CD4-positive, alpha-beta T cell (primary cell): ENCODE measurements around the gene CHST12. TPM values are rescaled to one million over a fixed set of nuclear protein-coding genes. Genes with fewer than 3 reads are reported as not detected.

Experiments
- ATAC-seq: fragments of 200-7000 bp; cut with Tn5 transposase; one replicate; pipeline ENCODE4 v1.10.0; 2022; ENCODE audit warnings: mild to moderate bottlenecking; ENCODE audit not compliant: poor library complexity
- CTCF ChIA-PET: fragments of 350-600 bp; sonication (Branson Sonifier 250); formaldehyde crosslinking; loops from one replicate; lab custom pipeline; 2021; ENCODE audit warnings: antibody characterized with exemption, inconsistent platforms; lab: Charles Lee
- POLR2A ChIA-PET: fragments of 350-600 bp; sonication (Branson Sonifier 250); formaldehyde crosslinking; loops from one replicate; lab custom pipeline; 2021; ENCODE audit warnings: antibody characterized with exemption, inconsistent platforms; lab: Charles Lee
- DNase-seq, 14 experiments: peaks; one replicate each; pipeline ENCODE4 v3.0.0-alpha.2; 2013 to 2020; ENCODE audit warnings: mixed read lengths in 2 of 14
- H3K27ac ChIP-seq, 2 donors: one replicate each; pipeline versions ENCODE4 v1.5.1 to v1.7.0; 2013; ENCODE audit warnings: low read length in 2 of 2, low read depth in 1 of 2, mild to moderate bottlenecking in 1 of 2
- H3K27me3 ChIP-seq, 2 experiments: 1 replicate in 1 of 2; 2 replicates in 1 of 2; pipeline versions ENCODE4 v1.6.1 to v1.7.0; 2013; ENCODE audit warnings: low read length in 2 of 2, control low read depth in 1 of 2, mild to moderate bottlenecking in 1 of 2, moderate library complexity in 1 of 2; ENCODE audit not compliant: insufficient read depth in 2 of 2, control insufficient read depth in 1 of 2
- H3K36me3 ChIP-seq: one replicate; pipeline ENCODE4 v1.6.1; 2013; ENCODE audit warnings: low read length, control low read depth; ENCODE audit not compliant: insufficient read depth
- H3K4me1 ChIP-seq: one replicate; pipeline ENCODE4 v1.6.1; 2013; ENCODE audit warnings: low read length, control low read depth; ENCODE audit not compliant: insufficient read depth
- H3K4me3 ChIP-seq: one replicate; pipeline ENCODE4 v1.5.1; 2013; ENCODE audit warnings: mild to moderate bottlenecking, low read length, moderate library complexity
- H3K9me3 ChIP-seq, 2 experiments: 1 replicate in 1 of 2; 2 replicates in 1 of 2; pipeline versions ENCODE4 v1.6.1 to v1.7.0; 2013; ENCODE audit warnings: low read length in 2 of 2, mild to moderate bottlenecking in 2 of 2, control low read depth in 1 of 2, moderate library complexity in 1 of 2; ENCODE audit not compliant: control insufficient read depth in 1 of 2, insufficient read depth in 1 of 2
- H3K27ac Mint-ChIP-seq: one replicate; pipeline ENCODE4 v1.8.0; 2020; ENCODE audit warnings: mixed read lengths
- H3K27me3 Mint-ChIP-seq: one replicate; pipeline ENCODE4 v1.8.0; 2021; ENCODE audit warnings: mixed read lengths
- H3K36me3 Mint-ChIP-seq: one replicate; pipeline ENCODE4 v1.8.0; 2021; ENCODE audit warnings: low read depth, mixed read lengths
- H3K4me1 Mint-ChIP-seq: one replicate; pipeline ENCODE4 v1.8.0; 2021; ENCODE audit warnings: low read depth, mixed read lengths
- H3K4me3 Mint-ChIP-seq: one replicate; pipeline ENCODE4 v1.8.0; 2020; ENCODE audit warnings: mild to moderate bottlenecking, mixed read lengths
- H3K9me3 Mint-ChIP-seq: one replicate; pipeline ENCODE4 v1.8.0; 2020; ENCODE audit warnings: mixed read lengths
- CTCF ChIP-seq: fragments of 200-600 bp; IDR thresholded peaks from one replicate; pipeline ENCODE4 v1.8.0; 2022; ENCODE audit warnings: antibody characterized with exemption, mild to moderate bottlenecking
- intact Hi-C, 2 experiments: fragments of 100-400 bp; cut with DNase I in 1 of 2; cut with micrococcal nuclease in 1 of 2; formaldehyde crosslinking; loops; one replicate each; pipeline versions ENCODE4 v1.15.1 to v1.9.0; 2023 to 2025; cut with DNase I, micrococcal nuclease
- total RNA-seq, 174 experiments: library from RNA in 2 of 174; stranded (reverse) in 2 of 174; gene quantifications; one replicate each; pipeline ENCODE4 v1.2.3 and lab custom pipeline; 2021 to 2026

Gene CHST12
- total RNA-seq, 2 experiments from 2014 or later = 6.6 to 8.6 TPM

DNA sequence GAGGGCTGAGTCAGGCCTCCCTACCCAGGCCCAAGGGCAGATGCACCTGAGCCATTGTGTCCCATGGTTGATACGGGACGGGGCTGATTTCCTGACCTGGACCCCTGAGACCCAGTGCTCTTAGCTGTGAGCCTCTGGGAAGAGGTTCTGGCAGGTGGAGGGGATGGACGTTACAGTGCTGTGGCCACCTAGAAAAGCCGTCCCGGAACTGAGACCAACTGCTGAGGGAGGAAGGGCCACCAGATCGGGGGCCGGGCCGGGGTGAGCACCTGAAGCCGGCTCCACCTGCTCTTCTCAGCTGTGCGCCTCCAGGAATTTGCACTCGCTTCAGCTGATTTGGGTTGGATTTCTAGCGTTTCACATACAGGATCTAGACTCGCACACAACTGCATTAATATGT, 35.4 kb downstream of the CHST12 start:
- H3K4me1 ChIP-seq = no peaks in the 10 kb centered on the region
- Mint-ChIP-seq H3K36me3 (peaks cover 39% of the 10 kb centered on the region), H3K27ac (no peak overlapping the region), H3K27me3 (no peaks in the 10 kb centered on the region), H3K9me3 (no peaks in the 10 kb centered on the region), H3K4me3 (no peak overlapping the region), H3K4me1 (no peaks in the 10 kb centered on the region)
- no peak for TF ChIP-seq CTCF
- H3K27ac ChIP-seq = no peak overlapping the region
- ChIA-PET CTCF (no interaction called here), POLR2A (no interaction called here)
- DNase-seq (no peak), ATAC-seq (no peak)
- peaks cover 19% of the 10 kb centered on the region for H3K36me3 ChIP-seq
- H3K9me3 ChIP-seq = no peaks in the 10 kb centered on the region
- H3K27me3 ChIP-seq = no peaks in the 10 kb centered on the region
- intact Hi-C loops = no loop called here
- H3K4me3 ChIP-seq = no peak overlapping the region

DNA sequence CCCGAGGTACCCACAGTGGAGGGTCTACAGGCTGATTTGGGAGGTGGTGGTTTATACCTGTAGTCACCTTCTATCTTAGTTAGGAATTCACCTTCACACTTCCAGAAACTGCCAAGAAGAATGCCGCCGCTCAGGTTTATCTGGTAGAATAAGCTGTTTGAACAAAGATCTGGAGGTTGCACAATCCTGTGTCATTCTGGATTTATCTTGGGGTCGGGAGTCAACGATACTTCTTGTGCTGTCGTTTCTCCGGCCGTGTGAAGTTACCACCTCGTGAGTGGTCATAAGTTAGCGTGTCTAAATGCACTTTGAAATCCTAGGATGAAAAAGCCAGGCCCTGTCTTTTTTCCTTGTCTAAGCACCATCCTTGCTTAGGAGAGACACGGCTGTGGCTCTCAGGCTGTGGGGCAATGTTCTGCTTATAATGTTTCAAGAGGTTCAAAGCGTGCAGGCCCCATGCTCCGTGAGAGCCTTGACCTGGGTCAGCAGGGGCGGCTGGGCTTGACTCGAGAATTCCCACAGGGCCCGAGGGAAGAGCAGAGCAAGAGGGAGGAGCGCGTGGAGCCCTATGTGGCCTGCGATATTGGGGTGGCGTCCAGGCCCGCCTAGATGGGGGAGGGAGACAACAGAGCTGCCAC, 37.3 kb downstream of the CHST12 start:
- POLR2A ChIA-PET = no interaction called here
- no peak for TF ChIP-seq CTCF
- H3K9me3 ChIP-seq = no peaks in the 10 kb centered on the region
- intact Hi-C loops = no loop called here
- H3K27ac ChIP-seq = no peak overlapping the region
- DNase-seq (no peak), ATAC-seq (no peak)
- no peak overlapping the region for H3K27ac Mint-ChIP-seq
- no peaks in the 10 kb centered on the region for H3K9me3 Mint-ChIP-seq
- peaks cover 11% of the 10 kb centered on the region for H3K36me3 ChIP-seq
- peaks cover 23% of the 10 kb centered on the region for H3K36me3 Mint-ChIP-seq
- H3K4me3 ChIP-seq = no peak overlapping the region
- no peaks in the 10 kb centered on the region for H3K27me3 ChIP-seq
- H3K4me1 Mint-ChIP-seq = no peaks in the 10 kb centered on the region
- no peaks in the 10 kb centered on the region for H3K4me1 ChIP-seq
- CTCF ChIA-PET = no interaction called here
- no peak overlapping the region for H3K4me3 Mint-ChIP-seq
- H3K27me3 Mint-ChIP-seq = no peaks in the 10 kb centered on the region

DNA sequence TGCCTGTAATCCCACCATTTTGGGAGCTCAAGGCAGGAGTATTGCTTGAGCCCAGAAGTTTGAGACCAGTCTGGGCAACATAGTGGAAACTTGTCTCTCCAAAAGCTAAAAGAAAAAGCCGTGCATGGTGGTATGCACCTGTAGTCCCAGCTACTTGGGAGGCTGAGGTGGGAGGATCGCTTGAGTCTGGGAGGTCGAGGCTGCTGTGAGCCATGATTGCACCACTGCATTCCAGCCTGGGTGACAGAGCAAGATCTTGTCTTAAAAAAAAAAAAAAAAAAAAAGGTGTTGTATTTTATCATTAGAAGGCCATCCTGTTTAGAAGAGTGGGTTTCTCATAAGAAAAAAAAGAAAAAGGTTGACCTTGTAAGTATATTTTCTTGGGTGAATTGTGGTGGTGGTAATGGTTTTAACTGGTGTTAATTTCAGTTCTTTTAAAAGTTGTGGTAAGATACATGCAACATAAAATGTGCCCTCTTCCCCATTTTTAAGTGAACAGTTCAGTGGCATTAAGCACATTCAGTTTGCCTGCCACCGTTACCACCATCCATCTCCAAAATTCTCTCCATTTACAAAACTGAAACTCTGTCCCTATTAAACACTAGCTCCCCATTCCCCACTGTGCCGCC, 38.1 kb downstream of the CHST12 start:
- Histone ChIP-seq H3K4me3 (no peak overlapping the region), H3K4me1 (no peaks in the 10 kb centered on the region), H3K27me3 (no peaks in the 10 kb centered on the region), H3K27ac (no peak overlapping the region), H3K9me3 (no peaks in the 10 kb centered on the region), H3K36me3 (peaks cover 3% of the 10 kb centered on the region)
- no peak overlapping the region for H3K4me3 Mint-ChIP-seq
- ATAC-seq (no peak), DNase-seq (no peak)
- no peaks in the 10 kb centered on the region for H3K4me1 Mint-ChIP-seq
- TF ChIP-seq CTCF = no peak
- H3K36me3 Mint-ChIP-seq = peaks cover 16% of the 10 kb centered on the region
- no peaks in the 10 kb centered on the region for H3K27me3 Mint-ChIP-seq
- ChIA-PET POLR2A (no interaction called here), CTCF (no interaction called here)
- intact Hi-C loops = no loop called here
- no peaks in the 10 kb centered on the region for H3K9me3 Mint-ChIP-seq
- no peak overlapping the region for H3K27ac Mint-ChIP-seq
